Measurements from ENCODE around the gene DPY19L1. TPM values are rescaled to one million over a fixed set of nuclear protein-coding genes. Genes with fewer than 3 reads are reported as not detected.
A peak's percentile ranks its signal among the peaks of the same experiment; 100 is the strongest.
"Not testable (repeated sequence)": the region's sequence is repeated elsewhere in the genome, so short reads cannot be mapped to it uniquely, and the experiment has no call there.

DPY19L1 gene
- 97.4 and 119 TPM in 2 replicates for total RNA-seq (2014; rRNA removed; shearing (Covaris generic))

GRCh38 chr7:35037211-35037525 is at the start of gene DPY19L1:
Gene DPY19L1 (minus strand): TSS chr7:35037485. CDS start chr7:35037394, 91 bp downstream.
- DNase-seq (ENCODE audit: low spot score): no peak

- DNase-seq (ENCODE audit: low spot score): not testable (repeated sequence)
These were observed 42.2 kb upstream of the DPY19L1 start for GRCh38 chr7:35079517-35079916.

- DNase-seq (ENCODE audit: low spot score): not testable (repeated sequence)
These were observed 36.7 kb upstream of the DPY19L1 start for GRCh38 chr7:35074008-35074407.

GRCh38 chr7:35072950-35073827 is 35.9 kb upstream of the DPY19L1 start:
- peak; percentile 77 for DNase-seq (ENCODE audit: low spot score)

- not testable (repeated sequence) for DNase-seq (ENCODE audit: low spot score)
These were observed 31.8 kb upstream of the DPY19L1 start for GRCh38 chr7:35069084-35069483.

GRCh38 chr7:35065382-35065781 is 28.1 kb upstream of the DPY19L1 start:
- DNase-seq (ENCODE audit: low spot score): not testable (repeated sequence)

GRCh38 chr7:35058571-35058970 is 21.3 kb upstream of the DPY19L1 start:
- DNase-seq (ENCODE audit: low spot score): peak; percentile 2

- peak; percentile 34 for DNase-seq (ENCODE audit: low spot score)
These were observed 20.5 kb upstream of the DPY19L1 start for GRCh38 chr7:35057505-35058451.

- peak; percentile 2 for DNase-seq (ENCODE audit: low spot score)
These were observed 18.4 kb upstream of the DPY19L1 start for GRCh38 chr7:35055733-35056132.

GRCh38 chr7:35053488-35054175 is 16.3 kb upstream of the DPY19L1 start:
- DNase-seq (ENCODE audit: low spot score): not testable (repeated sequence)

GRCh38 chr7:35048390-35048789 is 11.1 kb upstream of the DPY19L1 start:
- not testable (repeated sequence) for DNase-seq (ENCODE audit: low spot score)

GRCh38 chr7:35047912-35048305 is 10.6 kb upstream of the DPY19L1 start:
- DNase-seq (ENCODE audit: low spot score): not testable (repeated sequence)

GRCh38 chr7:35047263-35047911 is 10.1 kb upstream of the DPY19L1 start:
- not testable (repeated sequence) for DNase-seq (ENCODE audit: low spot score)

GRCh38 chr7:35043301-35043700 is 6.0 kb upstream of the DPY19L1 start:
- DNase-seq (ENCODE audit: low spot score): not testable (repeated sequence)

GRCh38 chr7:35040906-35041305 is 3.6 kb upstream of the DPY19L1 start:
- no peak for DNase-seq (ENCODE audit: low spot score)

- DNase-seq (ENCODE audit: low spot score): no peak
These were observed 2.1 kb upstream of the DPY19L1 start for GRCh38 chr7:35039343-35039742.

- DNase-seq (ENCODE audit: low spot score): no peak
These were observed 1.1 kb upstream of the DPY19L1 start for GRCh38 chr7:35038354-35038753.

GRCh38 chr7:35037526-35038341 is 449 bp upstream of the DPY19L1 start:
- DNase-seq (ENCODE audit: low spot score): peak; percentile 95

GRCh38 chr7:35036361-35037171 is 719 bp downstream of the DPY19L1 start:
- peak; percentile 75 for DNase-seq (ENCODE audit: low spot score)

Data from H4 (cell line).